Suprapubic skin (tissue), 4 donors: ENCODE measurements around the gene ITPR2.

Experiments
- POLR2A ChIP-seq, 2 donors: fragments of 450-650 bp; IDR thresholded peaks; one replicate each; pipeline ENCODE4 v1.6.1; 2017; ENCODE audit warnings: antibody characterized with exemption in 2 of 2, mild to moderate bottlenecking in 2 of 2, moderate library complexity in 2 of 2
- POLR2AphosphoS5 ChIP-seq, 3 donors: sonication (generic); formaldehyde crosslinking; IDR thresholded peaks; one replicate each; pipeline ENCODE4 v1.6.1; 2017; ENCODE audit warnings: antibody characterized with exemption in 3 of 3
- TF ChIP-seq, protein P1 (sequence below), 2 donors: fragments of 200-600 bp in 1 of 2; fragments of 450-650 bp in 1 of 2; sonication (generic) in 1 of 2; IDR thresholded peaks; one replicate each; pipeline ENCODE4 v1.5.1; 2016 to 2019; ENCODE audit warnings: antibody characterized with exemption in 2 of 2, mild to moderate bottlenecking in 1 of 2, moderate library complexity in 1 of 2

DNA sequence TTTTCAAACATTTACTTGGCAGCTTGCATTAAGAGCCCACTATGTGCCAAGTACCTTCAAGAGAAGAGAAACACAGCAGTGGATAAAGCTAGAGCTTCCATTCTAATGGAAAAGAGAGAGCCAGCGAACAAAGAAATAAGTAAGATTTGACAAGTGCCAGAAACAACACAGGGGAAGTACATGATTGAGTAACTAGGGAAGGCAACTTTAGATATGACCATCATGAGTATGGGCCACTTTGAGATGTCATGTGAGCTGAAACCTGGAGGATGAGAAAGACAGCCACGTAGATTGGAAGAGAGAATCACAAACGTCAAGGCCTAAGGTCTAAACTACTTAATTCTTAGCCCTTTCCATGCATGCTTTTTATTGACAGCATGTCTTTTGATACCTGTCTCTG lies 121.4 kb downstream of the ITPR2 start:
- TF ChIP-seq POLR2AphosphoS5 (IDR thresholded peaks at IDR 0.05) (no peak), POLR2A (IDR thresholded peaks at IDR 0.05) (no peak)
- TF ChIP-seq, protein P1, sequence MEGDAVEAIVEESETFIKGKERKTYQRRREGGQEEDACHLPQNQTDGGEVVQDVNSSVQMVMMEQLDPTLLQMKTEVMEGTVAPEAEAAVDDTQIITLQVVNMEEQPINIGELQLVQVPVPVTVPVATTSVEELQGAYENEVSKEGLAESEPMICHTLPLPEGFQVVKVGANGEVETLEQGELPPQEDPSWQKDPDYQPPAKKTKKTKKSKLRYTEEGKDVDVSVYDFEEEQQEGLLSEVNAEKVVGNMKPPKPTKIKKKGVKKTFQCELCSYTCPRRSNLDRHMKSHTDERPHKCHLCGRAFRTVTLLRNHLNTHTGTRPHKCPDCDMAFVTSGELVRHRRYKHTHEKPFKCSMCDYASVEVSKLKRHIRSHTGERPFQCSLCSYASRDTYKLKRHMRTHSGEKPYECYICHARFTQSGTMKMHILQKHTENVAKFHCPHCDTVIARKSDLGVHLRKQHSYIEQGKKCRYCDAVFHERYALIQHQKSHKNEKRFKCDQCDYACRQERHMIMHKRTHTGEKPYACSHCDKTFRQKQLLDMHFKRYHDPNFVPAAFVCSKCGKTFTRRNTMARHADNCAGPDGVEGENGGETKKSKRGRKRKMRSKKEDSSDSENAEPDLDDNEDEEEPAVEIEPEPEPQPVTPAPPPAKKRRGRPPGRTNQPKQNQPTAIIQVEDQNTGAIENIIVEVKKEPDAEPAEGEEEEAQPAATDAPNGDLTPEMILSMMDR (IDR thresholded peaks at IDR 0.05), result no peak
